GM23248 (cell line): ENCODE results near the gene ROPN1L. TPM values are rescaled to one million over a fixed set of nuclear protein-coding genes. Genes with fewer than 3 reads are reported as not detected.
"Not testable (repeated sequence)": the region's sequence is repeated elsewhere in the genome, so short reads cannot be mapped to it uniquely, and the experiment has no call there.

Experiments
- DNase-seq: peaks from one replicate; pipeline ENCODE4 v3.0.0-alpha.2; 2015
- H2AFZ ChIP-seq: fragments of 200-600 bp; sonication (generic); 2 replicates; pipeline ENCODE4 v1.6.1; 2016; ENCODE audit warnings: antibody characterized with exemption
- H3F3A ChIP-seq: fragments of 200-600 bp; sonication (generic); 2 replicates; pipeline ENCODE4 v1.6.1; 2016; ENCODE audit warnings: mild to moderate bottlenecking, antibody characterized with exemption, mixed run types; ENCODE audit not compliant: insufficient read depth
- H3K27ac ChIP-seq: fragments of 200-600 bp; sonication (generic); 2 replicates; pipeline ENCODE4 v1.5.1; 2016; ENCODE audit warnings: mild to moderate bottlenecking
- H3K27me3 ChIP-seq: fragments of 200-600 bp; sonication (generic); replicated peaks from 2 replicates; pipeline ENCODE4 v1.6.1; 2016; ENCODE audit warnings: mild to moderate bottlenecking; ENCODE audit not compliant: insufficient read depth
- H3K36me3 ChIP-seq: fragments of 200-600 bp; sonication (generic); 2 replicates; pipeline ENCODE4 v1.6.1; 2016; ENCODE audit warnings: low read depth, mild to moderate bottlenecking
- H3K4me1 ChIP-seq: fragments of 200-600 bp; sonication (generic); 2 replicates; pipeline ENCODE4 v1.6.1; 2016; ENCODE audit warnings: mild to moderate bottlenecking; ENCODE audit not compliant: insufficient read depth
- H3K4me2 ChIP-seq: fragments of 200-600 bp; sonication (generic); one replicate; pipeline ENCODE4 v1.6.1; 2016; ENCODE audit warnings: mild to moderate bottlenecking; ENCODE audit not compliant: unreplicated experiment
- H3K4me3 ChIP-seq: fragments of 200-600 bp; sonication (generic); 2 replicates; pipeline ENCODE4 v1.5.1; 2016; ENCODE audit warnings: mild to moderate bottlenecking
- H3K79me2 ChIP-seq: fragments of 200-600 bp; sonication (generic); 2 replicates; pipeline ENCODE4 v1.6.1; 2016; ENCODE audit warnings: mild to moderate bottlenecking; ENCODE audit not compliant: insufficient read depth
- H3K9ac ChIP-seq: fragments of 200-600 bp; sonication (generic); 2 replicates; pipeline ENCODE4 v1.6.1; 2016; ENCODE audit warnings: mild to moderate bottlenecking
- H3K9me2 ChIP-seq: fragments of 200-600 bp; sonication (generic); 2 replicates; pipeline ENCODE4 v1.6.1; 2016; ENCODE audit warnings: mixed run types, mild to moderate bottlenecking, moderate library complexity; ENCODE audit not compliant: insufficient read depth
- H3K9me3 ChIP-seq: fragments of 200-600 bp; sonication (generic); one replicate; pipeline ENCODE4 v1.6.1; 2017; ENCODE audit warnings: low read depth
- H4K20me1 ChIP-seq: fragments of 200-600 bp; sonication (generic); 2 replicates; pipeline ENCODE4 v1.6.0; 2016; ENCODE audit not compliant: insufficient read depth
- EZH2 ChIP-seq: fragments of 200-600 bp; sonication (generic); IDR thresholded peaks from 2 replicates; pipeline ENCODE4 v1.6.1; 2018; ENCODE audit warnings: antibody characterized with exemption, mild to moderate bottlenecking; ENCODE audit not compliant: insufficient read depth, poor library complexity, severe bottlenecking
- EZH2phosphoT487 ChIP-seq: fragments of 200-600 bp; sonication (generic); IDR thresholded peaks from 2 replicates; pipeline ENCODE4 v1.6.1; 2018; ENCODE audit warnings: antibody characterized with exemption, moderate library complexity, mild to moderate bottlenecking, low read depth; ENCODE audit not compliant: insufficient read depth
- WGBS, 2 experiments: methylation state at CpG; one replicate each; pipeline ENCODE4 v1.1.6; 2015 to 2017; ENCODE audit warnings: low lambda C conversion rate in 2 of 2, low coverage in 1 of 2; ENCODE audit errors: missing lambda C conversion rate in 2 of 2; 5-methylcytosine and 5-hydroxymethylcytosine counted together
- in situ Hi-C: fragments of 300-500 bp; cut with MboI; formaldehyde crosslinking; loops from 2 replicates; pipeline ENCODE4 v1.15.0; 2020
- microRNA-seq: library from miRNA; unstranded; fragments of <30 nt; microRNA quantifications from one replicate; pipeline ENCODE4, GENCODE V29; 2016; ENCODE audit warnings: borderline number of aligned reads
- polyA plus RNA-seq: library from polyadenylated mRNA; unstranded; fragments of >200 nt; fragmentation: Nextera tagmentation; extraction: Ambion mirVana; gene quantifications from 2 replicates; pipeline ENCODE4 v1.2.1, GENCODE V29; 2016
- small RNA-seq: library from RNA; depleted of rRNA; stranded (forward); fragments of <200 nt; gene quantifications from one replicate; pipeline ENCODE3, GENCODE V24; 2014; ENCODE audit warnings: low read depth, low replicate concordance
- total RNA-seq: library from RNA; depleted of rRNA; stranded (reverse); fragments of >200 nt; shearing (Covaris generic); gene quantifications from 2 replicates; pipeline ENCODE4 v1.2.3, GENCODE V29; 2014; rRNA removed

Gene ROPN1L
- total and polyA plus RNA-seq, 2 experiments from 2014 or later = 0.69 to 0.86 TPM

- no peak overlapping the region for H3K9ac ChIP-seq
- no peaks in the 10 kb centered on the region for H3K79me2 ChIP-seq
- H3K9me2 ChIP-seq = no peaks in the 10 kb centered on the region
- no peak overlapping the region for H3K4me3 ChIP-seq
- 64 to 72% methylated on average over 9 of the region's 9 CpGs for WGBS, 2 experiments
- DNase-seq = no peak
- no peaks in the 10 kb centered on the region for H3K9me3 ChIP-seq
- H3K27ac ChIP-seq = no peak overlapping the region
- no peak overlapping the region for H2AFZ ChIP-seq
- H3K4me2 ChIP-seq = no peak overlapping the region
- H3F3A ChIP-seq = peaks cover 9% of the 10 kb centered on the region
- H3K4me1 ChIP-seq = peaks cover 21% of the 10 kb centered on the region
- H3K36me3 ChIP-seq = no peaks in the 10 kb centered on the region
- no peak for TF ChIP-seq EZH2
- TF ChIP-seq EZH2phosphoT487 = no peak
- no peaks in the 10 kb centered on the region for H3K27me3 ChIP-seq
- no peaks in the 10 kb centered on the region for H4K20me1 ChIP-seq
- in situ Hi-C loops = no loop called here
Measured at GRCh38 chr5:10509575-10509974, 67.9 kb downstream of the ROPN1L start.

GRCh38 chr5:10511741-10512640 is 70.3 kb downstream of the ROPN1L start:
- Histone ChIP-seq H3K36me3 (no peaks in the 10 kb centered on the region), H3K9me3 (no peaks in the 10 kb centered on the region), H2AFZ (no peak overlapping the region), H3K27me3 (no peaks in the 10 kb centered on the region), H3K4me3 (no peak overlapping the region), H3K9me2 (no peaks in the 10 kb centered on the region), H3K4me1 (peaks cover 23% of the 10 kb centered on the region), H3K79me2 (no peaks in the 10 kb centered on the region), H3K27ac (no peak overlapping the region), H3K4me2 (no peak overlapping the region), H3F3A (peaks cover 12% of the 10 kb centered on the region), H4K20me1 (no peaks in the 10 kb centered on the region), H3K9ac (no peak overlapping the region)
- DNase-seq = no peak
- TF ChIP-seq EZH2phosphoT487 = no peak
- no peak for TF ChIP-seq EZH2
- WGBS, 2 experiments = 83 to 88% methylated on average over 10 of the region's 10 CpGs
- in situ Hi-C loops = no loop called here

DNA sequence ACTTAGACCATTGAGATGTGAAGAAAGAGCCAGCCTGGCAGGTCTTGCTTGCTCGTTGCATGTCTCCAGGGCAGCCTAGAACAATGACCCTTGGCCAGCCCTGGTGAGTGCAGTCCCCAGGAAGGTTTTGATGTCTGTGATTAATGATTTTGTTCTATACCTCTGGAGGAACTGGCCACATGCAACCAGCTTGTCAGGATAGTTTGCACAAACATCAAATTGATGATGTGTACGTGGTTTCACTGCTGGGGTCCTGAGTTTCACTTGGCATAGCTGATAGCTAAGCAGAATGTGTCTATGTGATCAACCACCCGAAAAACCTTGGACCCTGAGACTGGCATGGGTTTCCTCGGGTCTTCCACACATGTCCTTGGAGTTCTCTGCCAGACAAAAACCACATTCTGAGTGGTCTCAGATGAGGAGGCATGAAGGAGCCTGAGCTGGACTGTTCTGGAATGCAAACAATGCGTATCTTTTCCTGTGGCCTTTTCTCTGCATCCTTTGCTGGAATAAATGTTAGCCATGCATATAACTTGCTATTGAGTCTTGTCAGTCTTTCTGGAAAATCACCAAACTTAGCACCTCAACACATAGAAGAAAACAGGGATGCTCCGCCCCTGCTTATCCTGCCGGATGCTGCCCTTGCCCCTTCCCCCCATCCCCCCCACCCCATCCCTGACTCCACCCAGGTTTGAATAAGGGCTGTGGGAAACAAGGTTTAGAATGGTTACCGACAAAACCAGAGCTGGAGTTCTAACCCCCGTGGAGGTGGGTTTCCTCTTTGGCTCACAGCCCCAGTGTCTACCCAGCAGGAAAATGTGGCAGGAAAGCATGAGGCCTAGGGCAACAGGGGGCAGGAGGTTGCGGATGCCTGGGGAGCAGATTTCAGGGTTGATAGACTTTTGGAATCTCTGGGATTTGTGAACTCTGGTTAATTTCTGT is 72.1 kb downstream of the ROPN1L start:
- peak; percentile 82 for DNase-seq
- H3K36me3 ChIP-seq = no peaks in the 10 kb centered on the region
- no peaks in the 10 kb centered on the region for H3K79me2 ChIP-seq
- H4K20me1 ChIP-seq = no peaks in the 10 kb centered on the region
- no peaks in the 10 kb centered on the region for H3K27me3 ChIP-seq
- no peaks in the 10 kb centered on the region for H3K9me2 ChIP-seq
- peak overlapping the region; percentile 35; the same call in 1 of the 2 replicates for H3K9ac ChIP-seq
- in situ Hi-C loops = no loop called here
- peaks cover 12% of the 10 kb centered on the region for H3F3A ChIP-seq
- H3K4me3 ChIP-seq = 0 out of 2 replicates have a peak overlapping the region, but pooled peaks have one; percentile 7
- peak overlapping the region; percentile 69 for H2AFZ ChIP-seq
- H3K4me1 ChIP-seq = peaks cover 25% of the 10 kb centered on the region
- WGBS, 2 experiments = 25 to 31% methylated on average over 10 of the region's 10 CpGs
- peak overlapping the region; percentile 44 for H3K4me2 ChIP-seq
- no peaks in the 10 kb centered on the region for H3K9me3 ChIP-seq
- TF ChIP-seq EZH2 (no peak), EZH2phosphoT487 (no peak)
- peak overlapping the region; percentile 59 for H3K27ac ChIP-seq

DNA sequence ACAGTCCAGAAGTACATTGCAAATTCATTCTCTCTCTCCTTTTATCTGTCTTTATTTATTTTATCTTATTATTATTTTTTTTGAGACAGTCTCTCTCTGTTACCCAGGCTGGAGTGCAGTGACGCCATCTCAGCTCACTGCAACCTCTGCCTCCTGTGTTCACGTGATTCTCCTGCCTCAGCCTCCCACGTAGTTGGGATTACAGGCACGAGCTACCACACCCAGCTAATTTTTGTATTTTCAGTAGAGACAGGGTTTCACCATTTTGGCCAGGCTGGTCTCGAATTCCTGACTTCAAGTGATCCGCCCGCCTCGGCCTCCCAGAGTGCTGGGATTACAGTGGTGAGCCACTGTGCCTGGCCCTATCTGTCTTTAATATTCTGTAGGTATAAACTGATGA is 72.9 kb downstream of the ROPN1L start:
- H3K9me2 ChIP-seq, in situ Hi-C loops, H3K4me3 ChIP-seq, H3K36me3 ChIP-seq, DNase-seq, H3K9me3 ChIP-seq, H3K27me3 ChIP-seq, H3K79me2 ChIP-seq, H4K20me1 ChIP-seq: not testable (repeated sequence)
- H3F3A ChIP-seq = peaks cover 12% of the 10 kb centered on the region
- peak overlapping the region; percentile 69 for H2AFZ ChIP-seq
- peak overlapping the region; percentile 44 for H3K4me2 ChIP-seq
- H3K4me1 ChIP-seq = peaks cover 30% of the 10 kb centered on the region
- 91 to 94% methylated on average over 8 of the region's 8 CpGs for WGBS, 2 experiments
- peak overlapping the region; percentile 35; the same call in 1 of the 2 replicates for H3K9ac ChIP-seq
- H3K27ac ChIP-seq = peak overlapping the region; percentile 59

Small RNA genes within 50 kb of the gene (microRNA-seq; reads per million reads assigned to microRNA genes)
- not detected for gene MIR6131

Small RNA genes within 50 kb of the gene (small RNA-seq; reads per million reads assigned to genes)
- not detected for gene MIR6131

Other genes starting within 250 kb of the ROPN1L start
- 15.3 and 16.8 TPM in 2 replicates for gene ATPSCKMT, start 192.0 kb upstream of the ROPN1L start, total RNA-seq
- gene ATPSCKMT, start 192.0 kb upstream of the ROPN1L start, polyA plus RNA-seq = 12.8 and 13.9 TPM in 2 replicates
- gene CCT5, start 191.6 kb upstream of the ROPN1L start, total RNA-seq = 301 and 392 TPM in 2 replicates
- 257 and 264 TPM in 2 replicates for gene CCT5, start 191.6 kb upstream of the ROPN1L start, polyA plus RNA-seq
- 4.0 and 4.2 TPM in 2 replicates for gene CMBL, start 134.0 kb upstream of the ROPN1L start, total RNA-seq
- gene CMBL, start 134.0 kb upstream of the ROPN1L start, polyA plus RNA-seq = 14.6 and 16.0 TPM in 2 replicates
- gene MARCHF6, start 88.2 kb upstream of the ROPN1L start, total RNA-seq = 44.9 and 56.4 TPM in 2 replicates
- gene MARCHF6, start 88.2 kb upstream of the ROPN1L start, polyA plus RNA-seq = 97.5 and 105 TPM in 2 replicates
- gene ANKRD33B, start 122.2 kb downstream of the ROPN1L start, total RNA-seq = 1.5 and 2.4 TPM in 2 replicates
- gene ANKRD33B, start 122.2 kb downstream of the ROPN1L start, polyA plus RNA-seq = 0.57 and 0.71 TPM in 2 replicates